WTC11 (cell line): ENCODE results near the gene TTC24. TPM values are rescaled to one million over a fixed set of nuclear protein-coding genes. Genes with fewer than 3 reads are reported as not detected.

Experiments used
- ATAC-seq: fragments of 200-7000 bp; cut with Tn5 transposase; 2 replicates; pipeline ENCODE4 v1.10.0; 2021; ENCODE audit warnings: mild to moderate bottlenecking, moderate library complexity
- CTCF ChIA-PET: fragments of 300-600 bp; sonication (Branson Sonifier 250); formaldehyde crosslinking; loops from one replicate; lab custom pipeline; 2021; ENCODE audit warnings: antibody characterized with exemption; lab: Charles Lee
- POLR2A ChIA-PET: fragments of 350-600 bp; sonication (Branson Sonifier 250); formaldehyde crosslinking; loops from one replicate; lab custom pipeline; 2021; ENCODE audit warnings: antibody characterized with exemption; lab: Charles Lee
- DNase-seq: peaks from one replicate; pipeline ENCODE4 v3.0.0; 2021; ENCODE audit warnings: low spot score
- H3K27ac Mint-ChIP-seq: 2 replicates; pipeline ENCODE4 v1.8.0; 2021; ENCODE audit warnings: mixed read lengths
- H3K27me3 Mint-ChIP-seq: 2 replicates; pipeline ENCODE4 v1.8.0; 2021; ENCODE audit warnings: low read depth, mild to moderate bottlenecking, moderate library complexity, mixed read lengths
- H3K36me3 Mint-ChIP-seq: 2 replicates; pipeline ENCODE4 v1.8.0; 2021; ENCODE audit warnings: mixed read lengths
- H3K4me1 Mint-ChIP-seq: 2 replicates; pipeline ENCODE4 v1.8.0; 2022; ENCODE audit warnings: mixed read lengths
- H3K4me3 Mint-ChIP-seq: 2 replicates; pipeline ENCODE4 v1.8.0; 2021; ENCODE audit warnings: mild to moderate bottlenecking, moderate library complexity, mixed read lengths
- H3K9me3 Mint-ChIP-seq: 2 replicates; pipeline ENCODE4 v1.8.0; 2021; ENCODE audit warnings: mixed read lengths
- ATF3 ChIP-seq: sonication (generic); formaldehyde crosslinking; conservative IDR thresholded peaks from 2 replicates; pipeline ENCODE4 v1.8.1; 2022; ENCODE audit warnings: mild to moderate bottlenecking, missing genetic modification reagents
- CTCF ChIP-seq: fragments of 200-600 bp; IDR thresholded peaks from 2 replicates; pipeline ENCODE4 v1.8.0; 2022; ENCODE audit warnings: antibody characterized with exemption
- E2F4 ChIP-seq: sonication (generic); formaldehyde crosslinking; IDR thresholded peaks from 2 replicates; pipeline ENCODE4 v1.8.1; 2022; ENCODE audit warnings: low read depth, mild to moderate bottlenecking, moderate library complexity, missing genetic modification reagents, borderline replicate concordance
- E2F5 ChIP-seq: sonication (generic); formaldehyde crosslinking; IDR thresholded peaks from 2 replicates; pipeline ENCODE4 v1.8.1; 2022; ENCODE audit warnings: mild to moderate bottlenecking, moderate library complexity, missing genetic modification reagents
- ERG ChIP-seq: fragments of 250-450 bp; sonication (Bioruptor Pico); IDR thresholded peaks from 2 replicates; pipeline ENCODE4 v1.8.0; 2021; ENCODE audit warnings: mild to moderate bottlenecking
- ETV6 ChIP-seq: sonication (generic); formaldehyde crosslinking; IDR thresholded peaks from 2 replicates; pipeline ENCODE4 v1.8.1; 2022; ENCODE audit warnings: mild to moderate bottlenecking, missing genetic modification reagents
- IRF1 ChIP-seq: sonication (generic); formaldehyde crosslinking; IDR thresholded peaks from 2 replicates; pipeline ENCODE4 v1.8.0; 2023; ENCODE audit warnings: missing genetic modification reagents
- JUN ChIP-seq: sonication (generic); formaldehyde crosslinking; IDR thresholded peaks from 2 replicates; pipeline ENCODE4 v1.8.0; 2023; ENCODE audit warnings: mild to moderate bottlenecking, missing genetic modification reagents
- MAX ChIP-seq: sonication (generic); formaldehyde crosslinking; IDR thresholded peaks from 2 replicates; pipeline ENCODE4 v1.8.0; 2022; ENCODE audit warnings: mild to moderate bottlenecking, missing genetic modification reagents
- NFE2L1 ChIP-seq: sonication (generic); formaldehyde crosslinking; IDR thresholded peaks from 2 replicates; pipeline ENCODE4 v1.8.1; 2023; ENCODE audit warnings: missing genetic modification reagents
- NR3C1 ChIP-seq: sonication (generic); formaldehyde crosslinking; conservative IDR thresholded peaks from 2 replicates; pipeline ENCODE4 v1.8.1; 2023; ENCODE audit warnings: low read depth, mild to moderate bottlenecking, missing genetic modification reagents
- RELA ChIP-seq: sonication (generic); formaldehyde crosslinking; IDR thresholded peaks from 2 replicates; pipeline ENCODE4 v1.8.1; 2022; ENCODE audit warnings: missing genetic modification reagents, mild to moderate bottlenecking, borderline replicate concordance
- RORB ChIP-seq: fragments of 250-450 bp; sonication (Bioruptor Pico); IDR thresholded peaks from 2 replicates; pipeline ENCODE4 v1.9.0; 2021; ENCODE audit warnings: mild to moderate bottlenecking
- TCF7 ChIP-seq: sonication (generic); formaldehyde crosslinking; IDR thresholded peaks from 2 replicates; pipeline ENCODE4 v1.8.0; 2022; ENCODE audit warnings: mild to moderate bottlenecking, low read depth, missing genetic modification reagents, moderate library complexity
- TP53 ChIP-seq: sonication (generic); formaldehyde crosslinking; IDR thresholded peaks from 2 replicates; pipeline ENCODE4 v1.8.1; 2023; ENCODE audit warnings: mild to moderate bottlenecking, missing genetic modification reagents
- USF2 ChIP-seq: sonication (generic); formaldehyde crosslinking; IDR thresholded peaks from 2 replicates; pipeline ENCODE4 v1.8.1; 2023; ENCODE audit warnings: mild to moderate bottlenecking, missing genetic modification reagents, moderate library complexity
- ZNF219 ChIP-seq: sonication (generic); formaldehyde crosslinking; IDR thresholded peaks from 2 replicates; pipeline ENCODE4 v1.8.0; 2023; ENCODE audit warnings: missing genetic modification reagents, mild to moderate bottlenecking, borderline replicate concordance
- ZNF263 ChIP-seq: sonication (generic); formaldehyde crosslinking; IDR thresholded peaks from 2 replicates; pipeline ENCODE4 v1.8.1; 2022; ENCODE audit warnings: low read depth, mild to moderate bottlenecking, moderate library complexity, missing genetic modification reagents
- ZNF281 ChIP-seq: sonication (generic); formaldehyde crosslinking; IDR thresholded peaks from 2 replicates; pipeline ENCODE4 v1.8.0; 2023; ENCODE audit warnings: mild to moderate bottlenecking, missing genetic modification reagents
- ZNF317 ChIP-seq: sonication (generic); formaldehyde crosslinking; IDR thresholded peaks from 2 replicates; pipeline ENCODE4 v1.8.1; 2023; ENCODE audit warnings: low read depth, mild to moderate bottlenecking, moderate library complexity, missing genetic modification reagents, borderline replicate concordance
- ZNF423 ChIP-seq: fragments of 250-450 bp; sonication (Bioruptor Pico); IDR thresholded peaks from 2 replicates; pipeline ENCODE4 v2.1.2; 2022; ENCODE audit warnings: mild to moderate bottlenecking, moderate library complexity
- ZSCAN18 ChIP-seq: fragments of 250-450 bp; sonication (Bioruptor Pico); IDR thresholded peaks from 2 replicates; pipeline ENCODE4 v2.1.2; 2022; ENCODE audit warnings: mild to moderate bottlenecking, moderate library complexity
- total RNA-seq: library from RNA; stranded (reverse); gene quantifications from 3 replicates; pipeline ENCODE4 v1.2.3, GENCODE V29; 2021

TTC24 gene
- total RNA-seq, 1 experiment from 2014 or later, result 0.20 TPM

GRCh38 chr1:156612666-156613065, 33.1 kb downstream of the TTC24 start:
- Mint-ChIP-seq H3K4me1 (peaks cover 4% of the 10 kb centered on the region; the same call in 1 of the 2 replicates), H3K9me3 (no peaks in the 10 kb centered on the region), H3K4me3 (no peak overlapping the region), H3K27me3 (peaks cover 17% of the 10 kb centered on the region), H3K36me3 (no peaks in the 10 kb centered on the region), H3K27ac (no peak overlapping the region)
- POLR2A ChIA-PET, result interaction anchor here (0.7 to 1.1 kb wide), 2 partner anchors 12 to 22 kb away, joined by 3 to 5 read pairs; partner anchors contain the start of gene NAXE
- ATAC-seq (no peak), DNase-seq (no peak)
- no peak for TF ChIP-seq ETV6 (CRISPR knock-in tag)
- TF ChIP-seq ZNF423 (CRISPR knock-in tag), result no peak
- no peak for TF ChIP-seq MAX (CRISPR knock-in tag)
- TF ChIP-seq JUN, result no peak
- TF ChIP-seq NR3C1 (CRISPR knock-in tag), result no peak
- TF ChIP-seq ERG (CRISPR knock-in tag), result no peak
- no peak for TF ChIP-seq ZNF219 (CRISPR knock-in tag)
- no peak for TF ChIP-seq E2F4
- TF ChIP-seq USF2 (CRISPR knock-in tag), result no peak
- no peak for TF ChIP-seq CTCF
- TF ChIP-seq ATF3 (CRISPR knock-in tag), result no peak
- TF ChIP-seq ZNF317 (CRISPR knock-in tag), result no peak
- TF ChIP-seq ZNF281 (CRISPR knock-in tag), result no peak
- CTCF ChIA-PET, result interaction anchor here (0.8 to 2.4 kb wide), 10 partner anchors 10 to 167 kb away, joined by 3 to 18 read pairs (median 4); no protein-coding TSS in a partner anchor

- H3K4me3 Mint-ChIP-seq, result no peak overlapping the region
- POLR2A ChIA-PET, result no interaction called here
- TF ChIP-seq NFE2L1 (CRISPR knock-in tag) (no peak), ZSCAN18 (CRISPR knock-in tag) (no peak), TP53 (no peak), TCF7 (CRISPR knock-in tag) (no peak), E2F4 (no peak), ZNF263 (no peak), RELA (CRISPR knock-in tag) (no peak), RORB (CRISPR knock-in tag) (no peak), IRF1 (CRISPR knock-in tag) (no peak), E2F5 (CRISPR knock-in tag) (no peak), JUN (no peak)
Observed at GRCh38 chr1:156615946-156616345, 36.4 kb downstream of the TTC24 start.

More at GRCh38 chr1:156615946-156616345, 36.4 kb downstream of the TTC24 start:
- no peak for ATAC-seq
- Mint-ChIP-seq H3K27ac (no peak overlapping the region), H3K9me3 (no peaks in the 10 kb centered on the region), H3K36me3 (no peaks in the 10 kb centered on the region), H3K4me1 (peaks cover 11% of the 10 kb centered on the region), H3K27me3 (peaks cover 33% of the 10 kb centered on the region)
- CTCF ChIA-PET, result interaction anchor here (0.7 to 1.9 kb wide), 3 partner anchors 8 to 136 kb away, joined by 3 to 8 read pairs (median 6); partner anchors contain the start of gene BCAN
- DNase-seq, result no peak
